Non-pigmented ciliary epithelial cell (primary cell): ENCODE measurements around the gene SDK2.

Source experiments
- DNase-seq: peaks from one replicate; pipeline ENCODE4 v3.0.0-alpha.2; 2010; ENCODE audit warnings: low read depth

Gene SDK2

GRCh38 chr17:73644145-73645049, at the start of gene SDK2:
Gene SDK2, minus strand, starts transcription at chr17:73644445. Its CDS starts 357 bp downstream, at chr17:73644088.
- no peak for DNase-seq

- DNase-seq, result no peak
These were observed 48.8 kb upstream of the SDK2 start for GRCh38 chr17:73693071-73693470.

GRCh38 chr17:73691321-73691766, 47.1 kb upstream of the SDK2 start:
- DNase-seq, result no peak

- DNase-seq, result no peak
These were observed 46.4 kb upstream of the SDK2 start for GRCh38 chr17:73690676-73691075.

- DNase-seq, result no peak
These were observed 45.5 kb upstream of the SDK2 start for GRCh38 chr17:73689596-73690275.

- no peak for DNase-seq
These were observed 42.7 kb upstream of the SDK2 start for GRCh38 chr17:73686961-73687360.

GRCh38 chr17:73686126-73686525, 41.9 kb upstream of the SDK2 start:
- DNase-seq, result no peak

GRCh38 chr17:73684183-73684582, 39.9 kb upstream of the SDK2 start:
- no peak for DNase-seq

GRCh38 chr17:73683771-73684170, 39.5 kb upstream of the SDK2 start:
- no peak for DNase-seq

GRCh38 chr17:73681946-73682345, 37.7 kb upstream of the SDK2 start:
- no peak for DNase-seq

- DNase-seq, result no peak
These were observed 35.2 kb upstream of the SDK2 start for GRCh38 chr17:73679476-73679875.

- no peak for DNase-seq
These were observed 34.8 kb upstream of the SDK2 start for GRCh38 chr17:73678999-73679398.

- no peak for DNase-seq
These were observed 25.5 kb upstream of the SDK2 start for GRCh38 chr17:73669771-73670170.

GRCh38 chr17:73667181-73667959, 23.1 kb upstream of the SDK2 start:
- DNase-seq, result no peak

- no peak for DNase-seq
These were observed 19.4 kb upstream of the SDK2 start for GRCh38 chr17:73663614-73664013.

- DNase-seq, result no peak
These were observed 16.1 kb upstream of the SDK2 start for GRCh38 chr17:73660366-73660765.

GRCh38 chr17:73658821-73659515, 14.7 kb upstream of the SDK2 start:
- no peak for DNase-seq

GRCh38 chr17:73657473-73658116, 13.3 kb upstream of the SDK2 start:
- no peak for DNase-seq

- no peak for DNase-seq
These were observed 10.0 kb upstream of the SDK2 start for GRCh38 chr17:73654241-73654640.

- no peak for DNase-seq
These were observed 9.6 kb upstream of the SDK2 start for GRCh38 chr17:73653810-73654209.

GRCh38 chr17:73652886-73653480, 8.7 kb upstream of the SDK2 start:
- no peak for DNase-seq
